ENCODE measurements around the gene THRB.

The THRB gene

DNA sequence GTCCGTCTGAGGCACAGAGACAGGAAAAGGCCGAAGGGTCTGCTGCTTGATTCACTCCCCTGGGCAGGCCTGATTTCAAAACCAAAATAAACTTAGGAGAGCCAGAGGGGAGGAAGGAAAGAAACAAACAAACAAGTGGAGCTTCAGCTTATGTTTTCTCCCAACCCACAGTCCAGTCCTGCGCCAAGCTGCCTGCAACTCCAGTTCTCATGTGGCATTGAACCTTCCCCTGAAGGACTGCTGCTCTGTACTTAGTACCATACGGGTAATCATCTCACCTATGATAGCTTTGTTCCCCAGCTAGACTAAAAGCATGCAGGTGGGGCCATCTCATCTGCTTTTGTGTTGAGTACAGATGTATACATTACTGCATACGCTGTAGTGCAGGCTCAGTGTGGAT is 236.4 kb downstream of the THRB start:
- no peak overlapping the region for H3K4me3 ChIP-seq (ENCODE audit: insufficient read depth, low read length, poor library complexity, severe bottlenecking)
- H3K27ac ChIP-seq (ENCODE audit: low read depth, low read length): no peak overlapping the region
- no peaks in the 10 kb centered on the region for H3F3A ChIP-seq (ENCODE audit: insufficient read depth)
- H4K20me1 ChIP-seq (ENCODE audit: low read depth, low read length): no peaks in the 10 kb centered on the region
- H3K9me2 ChIP-seq (replicated peaks; ENCODE audit: insufficient read depth, low read length): no peaks in the 10 kb centered on the region
- no peak overlapping the region for H3K9ac ChIP-seq (ENCODE audit: low read length)
- no peaks in the 10 kb centered on the region for H3K27me3 ChIP-seq (ENCODE audit: low read length)
- H2AFZ ChIP-seq (ENCODE audit: low read depth, low read length, severe bottlenecking): no peak overlapping the region
- H3K36me3 ChIP-seq (ENCODE audit: low read length): no peaks in the 10 kb centered on the region
- H3K9me3 ChIP-seq (ENCODE audit: insufficient read depth, low read length): no peaks in the 10 kb centered on the region
- no peaks in the 10 kb centered on the region for H3K79me2 ChIP-seq (ENCODE audit: insufficient read depth, low read length)
- H3K4me2 ChIP-seq (ENCODE audit: low read depth, low read length, poor library complexity, severe bottlenecking): no peak overlapping the region
- TF ChIP-seq, protein P1, sequence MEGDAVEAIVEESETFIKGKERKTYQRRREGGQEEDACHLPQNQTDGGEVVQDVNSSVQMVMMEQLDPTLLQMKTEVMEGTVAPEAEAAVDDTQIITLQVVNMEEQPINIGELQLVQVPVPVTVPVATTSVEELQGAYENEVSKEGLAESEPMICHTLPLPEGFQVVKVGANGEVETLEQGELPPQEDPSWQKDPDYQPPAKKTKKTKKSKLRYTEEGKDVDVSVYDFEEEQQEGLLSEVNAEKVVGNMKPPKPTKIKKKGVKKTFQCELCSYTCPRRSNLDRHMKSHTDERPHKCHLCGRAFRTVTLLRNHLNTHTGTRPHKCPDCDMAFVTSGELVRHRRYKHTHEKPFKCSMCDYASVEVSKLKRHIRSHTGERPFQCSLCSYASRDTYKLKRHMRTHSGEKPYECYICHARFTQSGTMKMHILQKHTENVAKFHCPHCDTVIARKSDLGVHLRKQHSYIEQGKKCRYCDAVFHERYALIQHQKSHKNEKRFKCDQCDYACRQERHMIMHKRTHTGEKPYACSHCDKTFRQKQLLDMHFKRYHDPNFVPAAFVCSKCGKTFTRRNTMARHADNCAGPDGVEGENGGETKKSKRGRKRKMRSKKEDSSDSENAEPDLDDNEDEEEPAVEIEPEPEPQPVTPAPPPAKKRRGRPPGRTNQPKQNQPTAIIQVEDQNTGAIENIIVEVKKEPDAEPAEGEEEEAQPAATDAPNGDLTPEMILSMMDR (IDR thresholded peaks at IDR 0.05; ENCODE audit: insufficient read depth, low read length, poor library complexity, severe bottlenecking): no peak
- TF ChIP-seq EZH2phosphoT487 (conservative IDR thresholded peaks at IDR 0.05; ENCODE audit: low read length): no peak

DNA sequence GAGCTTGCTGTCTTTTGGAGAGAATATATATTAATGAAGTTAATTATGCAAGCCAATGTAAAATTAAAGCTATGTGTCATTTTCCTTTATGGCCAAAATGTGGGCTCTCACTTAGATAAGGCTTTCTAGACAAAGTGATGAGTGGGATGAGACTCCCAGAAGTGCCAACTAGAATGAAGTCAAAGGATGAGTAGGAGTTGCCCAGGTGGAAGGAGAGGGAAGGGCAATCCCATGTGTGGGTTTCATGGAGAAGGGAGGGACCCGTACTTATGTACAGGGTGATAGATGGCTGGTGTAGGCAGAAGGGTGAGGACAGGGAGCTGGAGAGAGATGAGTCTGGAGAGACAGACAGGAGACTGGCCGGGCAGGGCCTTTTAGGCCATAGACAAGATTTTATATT is 239.2 kb downstream of the THRB start:
- H3K27me3 ChIP-seq (ENCODE audit: low read length): no peaks in the 10 kb centered on the region
- no peaks in the 10 kb centered on the region for H3F3A ChIP-seq (ENCODE audit: insufficient read depth)
- no peaks in the 10 kb centered on the region for H3K9me2 ChIP-seq (replicated peaks; ENCODE audit: insufficient read depth, low read length)
- TF ChIP-seq, protein P1 (IDR thresholded peaks at IDR 0.05; ENCODE audit: insufficient read depth, low read length, poor library complexity, severe bottlenecking): no peak
- TF ChIP-seq EZH2phosphoT487 (conservative IDR thresholded peaks at IDR 0.05; ENCODE audit: low read length): no peak
- no peak overlapping the region for H3K27ac ChIP-seq (ENCODE audit: low read depth, low read length)
- no peaks in the 10 kb centered on the region for H3K36me3 ChIP-seq (ENCODE audit: low read length)
- no peak overlapping the region for H3K4me2 ChIP-seq (ENCODE audit: low read depth, low read length, poor library complexity, severe bottlenecking)
- H3K9ac ChIP-seq (ENCODE audit: low read length): no peak overlapping the region
- no peaks in the 10 kb centered on the region for H3K79me2 ChIP-seq (ENCODE audit: insufficient read depth, low read length)
- no peaks in the 10 kb centered on the region for H4K20me1 ChIP-seq (ENCODE audit: low read depth, low read length)
- H3K9me3 ChIP-seq (ENCODE audit: insufficient read depth, low read length): no peaks in the 10 kb centered on the region
- no peak overlapping the region for H2AFZ ChIP-seq (ENCODE audit: low read depth, low read length, severe bottlenecking)
- H3K4me3 ChIP-seq (ENCODE audit: insufficient read depth, low read length, poor library complexity, severe bottlenecking): no peak overlapping the region

DNA sequence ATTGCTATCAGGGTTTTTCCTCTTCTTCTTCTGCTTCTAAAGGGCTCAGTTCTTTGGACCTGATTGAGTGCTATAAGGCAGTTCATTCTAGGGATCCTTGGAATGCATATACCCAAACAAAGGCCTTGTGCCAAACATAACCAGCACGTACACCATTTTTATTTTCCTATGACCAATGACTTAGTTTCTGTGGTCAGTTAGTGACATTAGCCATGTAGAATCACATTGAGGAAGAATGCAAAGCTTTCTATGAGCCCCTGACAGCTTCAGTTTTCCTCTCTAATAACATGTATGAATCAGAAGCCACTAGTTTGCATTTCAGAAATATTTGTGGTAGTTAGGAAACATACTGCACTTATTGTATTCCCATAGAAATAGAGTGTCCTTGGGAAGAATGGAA is 240.0 kb downstream of the THRB start:
- Histone ChIP-seq H3K27me3 (ENCODE audit: low read length) (no peaks in the 10 kb centered on the region), H2AFZ (ENCODE audit: low read depth, low read length, severe bottlenecking) (no peak overlapping the region), H3K79me2 (ENCODE audit: insufficient read depth, low read length) (no peaks in the 10 kb centered on the region), H3K36me3 (ENCODE audit: low read length) (no peaks in the 10 kb centered on the region), H3K4me3 (ENCODE audit: insufficient read depth, low read length, poor library complexity, severe bottlenecking) (no peak overlapping the region), H3K27ac (ENCODE audit: low read depth, low read length) (no peak overlapping the region), H3F3A (ENCODE audit: insufficient read depth) (no peaks in the 10 kb centered on the region), H3K9me2 (replicated peaks; ENCODE audit: insufficient read depth, low read length) (no peaks in the 10 kb centered on the region), H3K4me2 (ENCODE audit: low read depth, low read length, poor library complexity, severe bottlenecking) (no peak overlapping the region), H3K9me3 (ENCODE audit: insufficient read depth, low read length) (no peaks in the 10 kb centered on the region), H4K20me1 (ENCODE audit: low read depth, low read length) (no peaks in the 10 kb centered on the region), H3K9ac (ENCODE audit: low read length) (no peak overlapping the region)
- TF ChIP-seq, protein P1 (IDR thresholded peaks at IDR 0.05; ENCODE audit: insufficient read depth, low read length, poor library complexity, severe bottlenecking): no peak
- no peak for TF ChIP-seq EZH2phosphoT487 (conservative IDR thresholded peaks at IDR 0.05; ENCODE audit: low read length)

Data from SU-DHL-6 (cell line).